ENCODE measurements around the gene INO80E.

GRCh38 chr16:30046178-30046577 lies 50.1 kb downstream of the INO80E start:
- TF ChIP-seq, protein P1, sequence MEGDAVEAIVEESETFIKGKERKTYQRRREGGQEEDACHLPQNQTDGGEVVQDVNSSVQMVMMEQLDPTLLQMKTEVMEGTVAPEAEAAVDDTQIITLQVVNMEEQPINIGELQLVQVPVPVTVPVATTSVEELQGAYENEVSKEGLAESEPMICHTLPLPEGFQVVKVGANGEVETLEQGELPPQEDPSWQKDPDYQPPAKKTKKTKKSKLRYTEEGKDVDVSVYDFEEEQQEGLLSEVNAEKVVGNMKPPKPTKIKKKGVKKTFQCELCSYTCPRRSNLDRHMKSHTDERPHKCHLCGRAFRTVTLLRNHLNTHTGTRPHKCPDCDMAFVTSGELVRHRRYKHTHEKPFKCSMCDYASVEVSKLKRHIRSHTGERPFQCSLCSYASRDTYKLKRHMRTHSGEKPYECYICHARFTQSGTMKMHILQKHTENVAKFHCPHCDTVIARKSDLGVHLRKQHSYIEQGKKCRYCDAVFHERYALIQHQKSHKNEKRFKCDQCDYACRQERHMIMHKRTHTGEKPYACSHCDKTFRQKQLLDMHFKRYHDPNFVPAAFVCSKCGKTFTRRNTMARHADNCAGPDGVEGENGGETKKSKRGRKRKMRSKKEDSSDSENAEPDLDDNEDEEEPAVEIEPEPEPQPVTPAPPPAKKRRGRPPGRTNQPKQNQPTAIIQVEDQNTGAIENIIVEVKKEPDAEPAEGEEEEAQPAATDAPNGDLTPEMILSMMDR (IDR thresholded peaks at IDR 0.05): no peak
- no peak for TF ChIP-seq EP300 (IDR thresholded peaks at IDR 0.05)
- TF ChIP-seq, protein P2, sequence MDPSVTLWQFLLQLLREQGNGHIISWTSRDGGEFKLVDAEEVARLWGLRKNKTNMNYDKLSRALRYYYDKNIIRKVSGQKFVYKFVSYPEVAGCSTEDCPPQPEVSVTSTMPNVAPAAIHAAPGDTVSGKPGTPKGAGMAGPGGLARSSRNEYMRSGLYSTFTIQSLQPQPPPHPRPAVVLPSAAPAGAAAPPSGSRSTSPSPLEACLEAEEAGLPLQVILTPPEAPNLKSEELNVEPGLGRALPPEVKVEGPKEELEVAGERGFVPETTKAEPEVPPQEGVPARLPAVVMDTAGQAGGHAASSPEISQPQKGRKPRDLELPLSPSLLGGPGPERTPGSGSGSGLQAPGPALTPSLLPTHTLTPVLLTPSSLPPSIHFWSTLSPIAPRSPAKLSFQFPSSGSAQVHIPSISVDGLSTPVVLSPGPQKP (IDR thresholded peaks at IDR 0.05; ENCODE audit: low read depth, low read length): no peak
- TF ChIP-seq JUNB (IDR thresholded peaks at IDR 0.05): no peak
- no peak for TF ChIP-seq POLR2A (IDR thresholded peaks at IDR 0.05; ENCODE audit: low read length)
- no peak for TF ChIP-seq RFX5 (IDR thresholded peaks at IDR 0.05)
- TF ChIP-seq REST (IDR thresholded peaks at IDR 0.05): no peak

Measured in A549 (cell line).